Thyroid gland (tissue), 4 donors: Measurements from ENCODE around the gene ZNF274. TPM values are rescaled to one million over a fixed set of nuclear protein-coding genes. Genes with fewer than 3 reads are reported as not detected.
"Not testable (repeated sequence)": the region's sequence is repeated elsewhere in the genome, so short reads cannot be mapped to it uniquely, and the experiment has no call there.

Source experiments
- DNase-seq, 2 donors: peaks; one replicate each; pipeline ENCODE4 v3.0.0-alpha.2; 2019
- H3K27ac ChIP-seq, 3 donors: fragments of 200-600 bp; sonication (generic); 1 replicate in 2 of 3; 2 replicates in 1 of 3; pipeline ENCODE4 v1.5.1; 2016 to 2019; ENCODE audit warnings: mild to moderate bottlenecking in 1 of 3, moderate library complexity in 1 of 3
- H3K27me3 ChIP-seq: fragments of 200-600 bp; sonication (generic); one replicate; pipeline ENCODE4 v1.5.1; 2019
- H3K36me3 ChIP-seq, 2 donors: fragments of 200-600 bp; sonication (generic); one replicate each; pipeline ENCODE4 v1.5.1; 2016 to 2019
- H3K4me1 ChIP-seq, 2 donors: fragments of 200-600 bp; sonication (generic); one replicate each; pipeline ENCODE4 v1.5.1; 2017 to 2019
- H3K4me3 ChIP-seq, 3 donors: fragments of 200-600 bp; sonication (generic); replicated peaks in 1 of 3; 1 replicate in 2 of 3; 2 replicates in 1 of 3; pipeline ENCODE4 v1.5.1; 2016; ENCODE audit warnings: mild to moderate bottlenecking in 1 of 3
- H3K9me3 ChIP-seq: fragments of 200-600 bp; sonication (generic); one replicate; pipeline ENCODE4 v1.5.1; 2017
- CTCF ChIP-seq, 6 experiments: fragments of 200-600 bp in 3 of 6; fragments of 450-650 bp in 3 of 6; sonication (generic) in 3 of 6; IDR thresholded peaks; one replicate each; pipeline ENCODE4 v1.5.1; 2016 to 2019; ENCODE audit warnings: antibody characterized with exemption in 6 of 6, mild to moderate bottlenecking in 2 of 6, inconsistent platforms in 1 of 6, moderate library complexity in 1 of 6
- POLR2A ChIP-seq, 2 donors: fragments of 450-650 bp; IDR thresholded peaks; one replicate each; pipeline ENCODE4 v1.6.1; 2017; ENCODE audit warnings: antibody characterized with exemption in 2 of 2, mild to moderate bottlenecking in 2 of 2, moderate library complexity in 1 of 2
- WGBS, 2 donors: methylation state at CpG; one replicate each; pipeline ENCODE4 v1.1.5; 2017; 5-methylcytosine and 5-hydroxymethylcytosine counted together
- intact Hi-C: fragments of 100-400 bp; cut with DNase I; formaldehyde crosslinking; loops from one replicate; pipeline ENCODE4 v1.15.1; 2023
- total RNA-seq, 4 donors: library from RNA; depleted of rRNA; stranded (reverse); fragments of >200 nt; gene quantifications; one replicate each; pipeline ENCODE4 v1.2.3, GENCODE V29; 2016

Gene ZNF274
- total RNA-seq, 4 donors from 2014 or later, result 43.0 to 75.3 (median 49.9) TPM

GRCh38 chr19:58243351-58243750 lies 60.5 kb downstream of the ZNF274 start:
- Histone ChIP-seq H3K27me3 (no peaks in the 10 kb centered on the region), H3K4me1 (no peaks in the 10 kb centered on the region), H3K27ac (no peak overlapping the region), H3K4me3 (no peak overlapping the region), H3K9me3 (no peaks in the 10 kb centered on the region), H3K36me3 (peaks cover 59 to 68% of the 10 kb centered on the region in 2 donors)
- DNase-seq, result no peak
- intact Hi-C loops, result no loop called here
- WGBS, 2 donors, result 97 to 98% methylated on average over 6 of the region's 6 CpGs
- TF ChIP-seq POLR2A (IDR thresholded peaks at IDR 0.05), result no peak
- TF ChIP-seq CTCF (IDR thresholded peaks at IDR 0.05), result no peak

- intact Hi-C loops, result no loop called here
- no peak for DNase-seq
- Histone ChIP-seq H3K4me1 (no peaks in the 10 kb centered on the region), H3K4me3 (no peak overlapping the region), H3K27ac (no peak overlapping the region), H3K36me3 (peaks cover 96 to 99% of the 10 kb centered on the region in 2 donors), H3K9me3 (peaks cover 15% of the 10 kb centered on the region), H3K27me3 (no peaks in the 10 kb centered on the region)
- 96 to 97% methylated on average over 3 of the region's 3 CpGs for WGBS, 2 donors
- TF ChIP-seq CTCF (IDR thresholded peaks at IDR 0.05) (no peak), POLR2A (IDR thresholded peaks at IDR 0.05) (no peak)
Observed at GRCh38 chr19:58248886-58249285, 66.0 kb downstream of the ZNF274 start.

GRCh38 chr19:58252102-58252685 lies 69.3 kb downstream of the ZNF274 start:
- 96 to 98% methylated on average over 2 of the region's 2 CpGs for WGBS, 2 donors
- Histone ChIP-seq H3K27me3 (no peaks in the 10 kb centered on the region), H3K36me3 (peaks cover 94 to 98% of the 10 kb centered on the region in 2 donors), H3K4me3 (no peak overlapping the region), H3K27ac (no peak overlapping the region), H3K4me1 (no peaks in the 10 kb centered on the region), H3K9me3 (peaks cover 15% of the 10 kb centered on the region)
- intact Hi-C loops, result no loop called here
- no peak for DNase-seq
- TF ChIP-seq POLR2A (IDR thresholded peaks at IDR 0.05) (no peak), CTCF (IDR thresholded peaks at IDR 0.05) (no peak)

GRCh38 chr19:58258259-58258658 lies 75.4 kb downstream of the ZNF274 start:
- H3K4me3 ChIP-seq, H3K27me3 ChIP-seq, H3K27ac ChIP-seq, DNase-seq, intact Hi-C loops, H3K4me1 ChIP-seq: not testable (repeated sequence)
- Histone ChIP-seq H3K9me3 (peaks cover 24% of the 10 kb centered on the region), H3K36me3 (peaks cover 72 to 87% of the 10 kb centered on the region in 2 donors)
- WGBS, 2 donors, result 70 to 97% methylated on average over 3 to 4 of the region's 4 CpGs

- 93 to 97% methylated on average over 3 of the region's 3 CpGs for WGBS, 2 donors
- Histone ChIP-seq H3K4me1 (no peaks in the 10 kb centered on the region), H3K4me3 (no peak overlapping the region), H3K27ac (no peak overlapping the region), H3K27me3 (no peaks in the 10 kb centered on the region), H3K36me3 (peaks cover 41 to 60% of the 10 kb centered on the region in 2 donors), H3K9me3 (peaks cover 29% of the 10 kb centered on the region)
- TF ChIP-seq POLR2A (IDR thresholded peaks at IDR 0.05) (no peak), CTCF (IDR thresholded peaks at IDR 0.05) (no peak)
- intact Hi-C loops, result loop anchor here (5.0 kb wide), 2 partner anchors 54 to 134 kb away; no protein-coding TSS in a partner anchor
- DNase-seq, result no peak
Observed at GRCh38 chr19:58261600-58261967, 78.7 kb downstream of the ZNF274 start.
